GM23338 (cell line): ENCODE data around the gene SHISA9. TPM values are rescaled to one million over a fixed set of nuclear protein-coding genes. Genes with fewer than 3 reads are reported as not detected.

Experiments
- ATAC-seq: fragments of 200-7000 bp; cut with Tn5 transposase; 3 replicates; pipeline ENCODE4 v1.9.1; 2020
- DNase-seq: peaks from one replicate; pipeline ENCODE4 v3.0.0-alpha.2; 2015; ENCODE audit warnings: low spot score
- H2AFZ ChIP-seq: fragments of 200-600 bp; sonication (generic); 2 replicates; pipeline ENCODE4 v1.8.0; 2016; ENCODE audit warnings: antibody characterized with exemption, mild to moderate bottlenecking, moderate library complexity
- H3F3A ChIP-seq: fragments of 200-600 bp; sonication (generic); replicated peaks from 2 replicates; pipeline ENCODE4 v1.8.0; 2017; ENCODE audit warnings: antibody characterized with exemption, mixed run types, low read depth
- H3K27ac ChIP-seq: fragments of 200-600 bp; sonication (generic); 2 replicates; pipeline ENCODE4 v1.6.1; 2016; ENCODE audit warnings: low read depth
- H3K27me3 ChIP-seq: fragments of 200-600 bp; sonication (generic); 2 replicates; pipeline ENCODE4 v1.8.0; 2016; ENCODE audit warnings: mild to moderate bottlenecking, mixed run types, moderate library complexity; ENCODE audit not compliant: insufficient read depth
- H3K36me3 ChIP-seq: fragments of 200-600 bp; sonication (generic); 2 replicates; pipeline ENCODE4 v1.8.0; 2016; ENCODE audit warnings: mild to moderate bottlenecking; ENCODE audit not compliant: insufficient read depth
- H3K4me1 ChIP-seq: fragments of 200-600 bp; sonication (generic); 2 replicates; pipeline ENCODE4 v1.8.0; 2016; ENCODE audit warnings: mild to moderate bottlenecking, moderate library complexity; ENCODE audit not compliant: insufficient read depth
- H3K4me2 ChIP-seq: fragments of 200-600 bp; sonication (generic); 2 replicates; pipeline ENCODE4 v1.7.1; 2017; ENCODE audit warnings: mixed run types
- H3K4me3 ChIP-seq: fragments of 200-600 bp; sonication (generic); 2 replicates; pipeline ENCODE4 v1.6.1; 2016; ENCODE audit warnings: mixed run types
- H3K79me2 ChIP-seq: fragments of 200-600 bp; sonication (generic); replicated peaks from 2 replicates; pipeline ENCODE4 v1.8.0; 2017; ENCODE audit warnings: mild to moderate bottlenecking; ENCODE audit not compliant: insufficient read depth
- H3K9me2 ChIP-seq: fragments of 200-600 bp; sonication (generic); 2 replicates; pipeline ENCODE4 v1.8.0; 2017; ENCODE audit not compliant: insufficient read depth
- H4K20me1 ChIP-seq: fragments of 200-600 bp; sonication (generic); replicated peaks from 2 replicates; pipeline ENCODE4 v1.8.0; 2017; ENCODE audit warnings: mild to moderate bottlenecking; ENCODE audit not compliant: insufficient read depth
- H3K27ac Mint-ChIP-seq: 2 replicates; pipeline ENCODE4 v1.8.0; 2020; ENCODE audit warnings: inconsistent platforms, mild to moderate bottlenecking, moderate library complexity, mixed read lengths
- H3K27me3 Mint-ChIP-seq: 3 replicates; pipeline ENCODE4 v1.8.0; 2022; ENCODE audit warnings: low read depth, mild to moderate bottlenecking, moderate library complexity, mixed read lengths, inconsistent platforms; ENCODE audit not compliant: insufficient read depth, poor library complexity
- H3K36me3 Mint-ChIP-seq: 3 replicates; pipeline ENCODE4 v1.8.0; 2021; ENCODE audit warnings: low read depth, mild to moderate bottlenecking, inconsistent platforms, moderate library complexity, mixed read lengths
- H3K4me1 Mint-ChIP-seq: 3 replicates; pipeline ENCODE4 v1.8.0; 2020; ENCODE audit warnings: mild to moderate bottlenecking, inconsistent platforms, mixed read lengths
- H3K4me3 Mint-ChIP-seq: 3 replicates; pipeline ENCODE4 v1.8.0; 2021; ENCODE audit warnings: moderate library complexity, mild to moderate bottlenecking, inconsistent platforms, mixed read lengths
- H3K9me3 Mint-ChIP-seq: 3 replicates; pipeline ENCODE4 v1.8.0; 2020; ENCODE audit warnings: moderate library complexity, mild to moderate bottlenecking, inconsistent platforms, mixed read lengths
- CREB1 ChIP-seq: fragments of 250-450 bp; sonication (Bioruptor Pico); IDR thresholded peaks from 2 replicates; pipeline ENCODE4 v1.5.0; 2020; ENCODE audit warnings: low read depth, mild to moderate bottlenecking, moderate library complexity
- EZH2 ChIP-seq: fragments of 200-600 bp; sonication (generic); IDR thresholded peaks from one replicate; pipeline ENCODE4 v1.8.0; 2017; ENCODE audit warnings: antibody characterized with exemption, mild to moderate bottlenecking, low read depth; ENCODE audit not compliant: unreplicated experiment
- EZH2phosphoT487 ChIP-seq: fragments of 200-600 bp; sonication (generic); IDR thresholded peaks from one replicate; pipeline ENCODE4 v1.8.1; 2018; ENCODE audit warnings: antibody characterized with exemption; ENCODE audit not compliant: unreplicated experiment
- JUNB ChIP-seq: IDR thresholded peaks from one replicate; pipeline ENCODE4 v1.6.1; 2016; ENCODE audit warnings: antibody characterized with exemption; ENCODE audit not compliant: unreplicated experiment
- NANOG ChIP-seq: IDR thresholded peaks from 2 replicates; pipeline ENCODE4 v1.6.1; 2016; ENCODE audit warnings: antibody characterized with exemption, borderline replicate concordance
- STAT1 ChIP-seq: IDR thresholded peaks from one replicate; pipeline ENCODE4 v1.6.1; 2016; ENCODE audit warnings: antibody characterized with exemption; ENCODE audit not compliant: unreplicated experiment
- ZNF114 ChIP-seq: fragments of 250-450 bp; sonication (Bioruptor Pico); IDR thresholded peaks from 2 replicates; pipeline ENCODE4 v1.5.0; 2020; ENCODE audit warnings: mild to moderate bottlenecking, moderate library complexity
- ZNF331 ChIP-seq: fragments of 250-450 bp; sonication (Bioruptor Pico); IDR thresholded peaks from 2 replicates; pipeline ENCODE4 v1.5.0; 2020; ENCODE audit warnings: low read depth, mild to moderate bottlenecking, moderate library complexity
- polyA plus RNA-seq: library from polyadenylated mRNA; unstranded; fragments of >200 nt; fragmentation: Nextera tagmentation; extraction: Ambion mirVana; gene quantifications from 2 replicates; pipeline ENCODE4 v1.2.1, GENCODE V29; 2016
- total RNA-seq: library from RNA; depleted of rRNA; stranded (reverse); fragments of >200 nt; shearing (Covaris generic); gene quantifications from 2 replicates; pipeline ENCODE4 v1.2.3, GENCODE V29; 2014
- TF ChIP-seq, protein P1 (sequence below): IDR thresholded peaks from one replicate; pipeline ENCODE4 v1.6.1; 2018; ENCODE audit warnings: antibody characterized with exemption; ENCODE audit not compliant: unreplicated experiment

Gene SHISA9
- total and polyA plus RNA-seq, 2 experiments from 2014 or later = 10.4 to 45.6 TPM

DNA sequence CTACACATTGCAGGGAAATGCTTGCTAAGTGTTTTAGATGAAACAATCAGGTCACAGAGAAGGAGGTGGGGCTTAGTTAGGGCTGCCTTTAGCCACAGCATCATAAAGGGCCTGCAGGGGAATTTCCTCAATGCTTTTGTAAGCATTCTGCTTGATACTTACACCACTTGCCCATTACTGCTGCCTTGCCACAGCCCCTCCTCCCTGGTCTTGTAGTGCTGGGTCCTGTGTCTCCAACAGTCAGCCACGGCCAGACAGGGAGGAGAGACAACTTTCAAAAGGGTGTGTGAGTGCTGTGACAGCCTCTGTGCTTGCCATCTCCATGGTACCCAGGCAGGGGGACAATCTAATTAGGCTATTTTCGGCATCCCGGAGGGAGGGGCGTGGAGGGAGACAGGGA, 111.2 kb downstream of the SHISA9 start:
- peak overlapping the region; percentile 55 for H3K4me2 ChIP-seq
- Mint-ChIP-seq H3K27ac (no peak overlapping the region), H3K27me3 (peaks cover 6% of the 10 kb centered on the region), H3K9me3 (no peaks in the 10 kb centered on the region), H3K4me1 (peaks cover 56% of the 10 kb centered on the region), H3K36me3 (no peaks in the 10 kb centered on the region), H3K4me3 (no peak overlapping the region)
- H3K27ac ChIP-seq = peak overlapping the region; percentile 39; the same call in 1 of the 2 replicates
- peaks cover 6% of the 10 kb centered on the region for H3F3A ChIP-seq
- ATAC-seq (peak; percentile 61), DNase-seq (peak; percentile 55)
- H3K4me1 ChIP-seq = peaks cover 52% of the 10 kb centered on the region
- no peak for TF ChIP-seq ZNF114 (CRISPR knock-in tag)
- TF ChIP-seq EZH2 = no peak
- TF ChIP-seq EZH2phosphoT487 = no peak
- TF ChIP-seq, protein P1, sequence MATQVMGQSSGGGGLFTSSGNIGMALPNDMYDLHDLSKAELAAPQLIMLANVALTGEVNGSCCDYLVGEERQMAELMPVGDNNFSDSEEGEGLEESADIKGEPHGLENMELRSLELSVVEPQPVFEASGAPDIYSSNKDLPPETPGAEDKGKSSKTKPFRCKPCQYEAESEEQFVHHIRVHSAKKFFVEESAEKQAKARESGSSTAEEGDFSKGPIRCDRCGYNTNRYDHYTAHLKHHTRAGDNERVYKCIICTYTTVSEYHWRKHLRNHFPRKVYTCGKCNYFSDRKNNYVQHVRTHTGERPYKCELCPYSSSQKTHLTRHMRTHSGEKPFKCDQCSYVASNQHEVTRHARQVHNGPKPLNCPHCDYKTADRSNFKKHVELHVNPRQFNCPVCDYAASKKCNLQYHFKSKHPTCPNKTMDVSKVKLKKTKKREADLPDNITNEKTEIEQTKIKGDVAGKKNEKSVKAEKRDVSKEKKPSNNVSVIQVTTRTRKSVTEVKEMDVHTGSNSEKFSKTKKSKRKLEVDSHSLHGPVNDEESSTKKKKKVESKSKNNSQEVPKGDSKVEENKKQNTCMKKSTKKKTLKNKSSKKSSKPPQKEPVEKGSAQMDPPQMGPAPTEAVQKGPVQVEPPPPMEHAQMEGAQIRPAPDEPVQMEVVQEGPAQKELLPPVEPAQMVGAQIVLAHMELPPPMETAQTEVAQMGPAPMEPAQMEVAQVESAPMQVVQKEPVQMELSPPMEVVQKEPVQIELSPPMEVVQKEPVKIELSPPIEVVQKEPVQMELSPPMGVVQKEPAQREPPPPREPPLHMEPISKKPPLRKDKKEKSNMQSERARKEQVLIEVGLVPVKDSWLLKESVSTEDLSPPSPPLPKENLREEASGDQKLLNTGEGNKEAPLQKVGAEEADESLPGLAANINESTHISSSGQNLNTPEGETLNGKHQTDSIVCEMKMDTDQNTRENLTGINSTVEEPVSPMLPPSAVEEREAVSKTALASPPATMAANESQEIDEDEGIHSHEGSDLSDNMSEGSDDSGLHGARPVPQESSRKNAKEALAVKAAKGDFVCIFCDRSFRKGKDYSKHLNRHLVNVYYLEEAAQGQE = no peak
- no peak for TF ChIP-seq ZNF331 (CRISPR knock-in tag)
- TF ChIP-seq CREB1 = no peak
- peaks cover 2% of the 10 kb centered on the region; the same call in 1 of the 2 replicates for H4K20me1 ChIP-seq
- no peaks in the 10 kb centered on the region for H3K9me2 ChIP-seq
- H3K36me3 ChIP-seq = no peaks in the 10 kb centered on the region
- no peaks in the 10 kb centered on the region for H3K27me3 ChIP-seq
- H3K4me3 ChIP-seq = no peak overlapping the region
- no peak overlapping the region for H2AFZ ChIP-seq
- H3K79me2 ChIP-seq = peaks cover 77% of the 10 kb centered on the region

DNA sequence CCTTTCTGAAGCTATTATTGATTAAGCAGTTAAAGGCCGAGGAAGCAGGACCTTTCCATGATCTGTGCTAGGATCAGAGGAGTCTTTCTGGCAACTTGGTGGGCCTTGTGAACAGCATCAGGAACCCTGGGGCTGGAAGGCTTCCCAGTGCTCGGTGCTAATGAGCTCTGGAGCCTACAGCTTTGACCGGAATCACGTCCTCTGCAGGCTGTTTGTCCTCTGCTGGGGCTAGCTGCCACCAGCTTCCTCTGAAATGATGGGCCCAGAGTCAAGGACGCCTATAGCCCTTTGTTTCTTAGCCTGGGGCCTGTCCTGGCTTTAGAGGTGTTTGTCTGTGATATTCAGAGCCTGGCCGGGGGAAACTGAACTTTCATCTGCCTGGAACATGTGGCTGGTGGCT, 111.6 kb downstream of the SHISA9 start:
- DNase-seq (no peak), ATAC-seq (peak; percentile 10)
- H3K9me2 ChIP-seq = no peaks in the 10 kb centered on the region
- H3K9me3 Mint-ChIP-seq = no peaks in the 10 kb centered on the region
- peaks cover 7% of the 10 kb centered on the region for H3K27me3 Mint-ChIP-seq
- peaks cover 6% of the 10 kb centered on the region for H3F3A ChIP-seq
- H3K36me3 Mint-ChIP-seq = no peaks in the 10 kb centered on the region
- peaks cover 77% of the 10 kb centered on the region for H3K79me2 ChIP-seq
- peaks cover 52% of the 10 kb centered on the region for H3K4me1 ChIP-seq
- H3K4me1 Mint-ChIP-seq = peaks cover 58% of the 10 kb centered on the region
- no peak overlapping the region for H3K27ac Mint-ChIP-seq
- no peak overlapping the region for H3K4me3 ChIP-seq
- no peaks in the 10 kb centered on the region; the same call in 1 of the 2 replicates for H4K20me1 ChIP-seq
- H3K4me2 ChIP-seq = peak overlapping the region; percentile 55
- H3K36me3 ChIP-seq = no peaks in the 10 kb centered on the region
- no peak overlapping the region for H3K27ac ChIP-seq
- H3K4me3 Mint-ChIP-seq = no peak overlapping the region; the same call in 2 of the 3 replicates
- H3K27me3 ChIP-seq = no peaks in the 10 kb centered on the region
- H2AFZ ChIP-seq = no peak overlapping the region
- no peak for TF ChIP-seq JUNB
- TF ChIP-seq NANOG = no peak
- TF ChIP-seq STAT1 = no peak
- TF ChIP-seq, protein P1 = no peak
- TF ChIP-seq ZNF331 (CRISPR knock-in tag) = no peak
